ENCODE data around the gene AK9.

Gene AK9

GRCh38 chr6:109628158-109629000 lies 62.6 kb downstream of the AK9 start:
- DNase-seq (ENCODE audit: low read depth): no peak
- no peak for TF ChIP-seq CTCF (IDR thresholded peaks at IDR 0.05; ENCODE audit: control insufficient read depth, extremely low read depth, insufficient read depth)
- no peak overlapping the region for H3K4me3 ChIP-seq (ENCODE audit: low read depth, low read length)

GRCh38 chr6:109626311-109626710 lies 64.7 kb downstream of the AK9 start:
- no peak overlapping the region for H3K4me3 ChIP-seq (ENCODE audit: low read depth, low read length)
- TF ChIP-seq CTCF (IDR thresholded peaks at IDR 0.05; ENCODE audit: control insufficient read depth, extremely low read depth, insufficient read depth): no peak
- DNase-seq (ENCODE audit: low read depth): no peak

GRCh38 chr6:109625199-109625598 lies 65.8 kb downstream of the AK9 start:
- TF ChIP-seq CTCF (IDR thresholded peaks at IDR 0.05; ENCODE audit: control insufficient read depth, extremely low read depth, insufficient read depth): no peak
- H3K4me3 ChIP-seq (ENCODE audit: low read depth, low read length): no peak overlapping the region
- no peak for DNase-seq (ENCODE audit: low read depth)

- no peak for DNase-seq (ENCODE audit: low read depth)
- no peak overlapping the region for H3K4me3 ChIP-seq (ENCODE audit: low read depth, low read length)
- no peak for TF ChIP-seq CTCF (IDR thresholded peaks at IDR 0.05; ENCODE audit: control insufficient read depth, extremely low read depth, insufficient read depth)
Measured at GRCh38 chr6:109623288-109623687, 67.7 kb downstream of the AK9 start.

- H3K4me3 ChIP-seq (ENCODE audit: low read depth, low read length): no peak overlapping the region
- no peak for DNase-seq (ENCODE audit: low read depth)
- TF ChIP-seq CTCF (IDR thresholded peaks at IDR 0.05; ENCODE audit: control insufficient read depth, extremely low read depth, insufficient read depth): no peak
Measured at GRCh38 chr6:109612268-109612667, 78.7 kb downstream of the AK9 start.

- DNase-seq (ENCODE audit: low read depth): no peak
- no peak for TF ChIP-seq CTCF (IDR thresholded peaks at IDR 0.05; ENCODE audit: control insufficient read depth, extremely low read depth, insufficient read depth)
- H3K4me3 ChIP-seq (ENCODE audit: low read depth, low read length): no peak overlapping the region
Measured at GRCh38 chr6:109611502-109611901, 79.5 kb downstream of the AK9 start.

- no peak for TF ChIP-seq CTCF (IDR thresholded peaks at IDR 0.05; ENCODE audit: control insufficient read depth, extremely low read depth, insufficient read depth)
- no peak overlapping the region for H3K4me3 ChIP-seq (ENCODE audit: low read depth, low read length)
- no peak for DNase-seq (ENCODE audit: low read depth)
Measured at GRCh38 chr6:109610590-109610989, 80.4 kb downstream of the AK9 start.

All from LNCaP clone FGC (cell line).